Right renal cortex interstitium (tissue), 3 donors: ENCODE data around the gene NFKB1. TPM values are rescaled to one million over a fixed set of nuclear protein-coding genes. Genes with fewer than 3 reads are reported as not detected.

Source experiments
- DNase-seq, 3 donors: peaks; one replicate each; pipeline ENCODE4 v3.0.0-alpha.2; 2013; ENCODE audit warnings: low read depth in 3 of 3, low spot score in 2 of 3
- polyA plus RNA-seq, 3 donors: library from polyadenylated mRNA; unstranded; fragments of 120-200 nt; gene quantifications; one replicate each; pipeline ENCODE4 v1.2.1, GENCODE V29; 2013; ENCODE audit not compliant: insufficient read length in 3 of 3

The NFKB1 gene
- polyA plus RNA-seq, 3 donors: 27.4 to 28.1 (median 27.6) TPM

DNA sequence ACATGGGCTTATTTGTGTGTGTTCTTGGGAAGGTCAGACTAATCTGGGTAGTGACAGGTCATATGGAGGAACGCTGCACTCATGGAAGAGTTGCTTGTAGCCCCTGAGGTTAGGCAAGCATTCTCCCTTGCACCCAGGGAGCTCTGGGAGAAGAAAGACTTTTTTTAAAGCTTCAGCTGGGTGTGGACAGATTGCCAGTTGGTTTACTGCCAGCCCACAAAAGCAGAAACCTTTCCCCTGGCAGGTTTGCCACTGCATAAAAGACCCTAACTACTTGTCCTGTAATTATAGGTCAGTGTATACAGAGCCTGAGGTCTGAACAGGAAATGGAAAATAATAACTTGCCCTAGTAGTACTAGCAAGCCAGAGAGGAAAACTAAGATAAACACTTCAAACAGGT, 7.4 kb upstream of the NFKB1 start:
- no peak for DNase-seq

DNA sequence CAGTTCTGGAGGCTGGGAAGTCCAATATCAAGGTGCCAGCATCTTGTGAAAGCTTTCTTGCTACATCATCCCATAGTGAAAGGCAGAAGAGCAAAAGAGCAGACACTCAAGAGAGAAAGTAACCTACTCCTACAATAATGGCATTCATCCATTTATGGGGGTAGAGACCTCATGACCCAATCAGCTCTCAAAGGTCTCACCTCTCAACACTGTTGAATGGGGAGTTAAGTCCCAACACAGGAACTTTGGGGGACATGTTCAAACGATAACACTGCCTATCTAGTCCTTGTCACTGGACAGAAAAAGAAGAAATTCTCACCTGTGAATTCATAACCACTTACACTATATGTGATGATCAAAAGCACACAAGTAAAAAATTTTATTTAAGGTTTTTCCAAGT, 6.6 kb upstream of the NFKB1 start:
- no peak for DNase-seq

- DNase-seq: no peak
These were observed 3.2 kb upstream of the NFKB1 start for GRCh38 chr4:102497986-102498385.

DNA sequence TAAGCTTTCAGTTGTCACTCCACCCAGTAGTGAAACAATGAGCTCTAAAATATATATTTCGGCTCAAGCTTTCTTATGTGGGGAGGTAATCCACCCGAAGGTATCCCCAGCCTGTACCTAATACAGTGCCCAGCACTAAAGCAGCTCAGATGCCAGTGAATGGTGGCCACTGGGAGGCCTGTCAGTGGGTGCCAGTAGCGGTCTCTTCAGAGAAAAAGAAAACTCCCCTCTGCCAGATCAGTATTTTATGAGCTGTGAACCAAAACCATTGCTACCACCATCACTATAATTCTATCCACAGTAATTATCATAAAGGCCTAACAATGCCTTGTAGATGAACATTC, 835 bp upstream of the NFKB1 start:
- DNase-seq: no peak

GRCh38 chr4:102501447-102501696, 213 bp downstream of the NFKB1 start:
- DNase-seq: no peak

- no peak for DNase-seq
These were observed 1.3 kb downstream of the NFKB1 start for GRCh38 chr4:102502543-102502818.

DNA sequence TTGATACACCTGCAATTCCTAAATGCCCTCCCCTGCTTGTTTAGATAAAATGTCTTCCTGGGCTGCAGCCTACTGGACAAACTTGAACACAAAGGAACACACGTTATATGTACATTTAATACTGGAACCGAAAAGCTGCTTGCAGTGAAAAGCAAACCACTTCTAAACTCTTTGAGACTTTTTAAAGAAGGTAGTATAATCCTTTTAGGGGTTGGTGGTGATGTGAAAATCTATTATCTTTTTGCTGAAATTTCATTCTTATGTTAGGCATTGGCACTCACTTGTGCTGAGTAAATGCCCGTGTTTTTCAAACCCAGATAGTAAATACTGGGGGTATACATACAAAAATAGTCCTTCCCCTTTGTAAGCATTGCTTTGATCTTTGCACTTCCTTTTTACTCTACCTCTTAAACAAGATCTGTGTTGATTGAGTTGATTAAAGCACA, 2.2 kb downstream of the NFKB1 start:
- no peak for DNase-seq

- DNase-seq: no peak
These were observed 3.0 kb downstream of the NFKB1 start for GRCh38 chr4:102503831-102504786.

GRCh38 chr4:102504941-102505340, 3.8 kb downstream of the NFKB1 start:
- DNase-seq: no peak

DNA sequence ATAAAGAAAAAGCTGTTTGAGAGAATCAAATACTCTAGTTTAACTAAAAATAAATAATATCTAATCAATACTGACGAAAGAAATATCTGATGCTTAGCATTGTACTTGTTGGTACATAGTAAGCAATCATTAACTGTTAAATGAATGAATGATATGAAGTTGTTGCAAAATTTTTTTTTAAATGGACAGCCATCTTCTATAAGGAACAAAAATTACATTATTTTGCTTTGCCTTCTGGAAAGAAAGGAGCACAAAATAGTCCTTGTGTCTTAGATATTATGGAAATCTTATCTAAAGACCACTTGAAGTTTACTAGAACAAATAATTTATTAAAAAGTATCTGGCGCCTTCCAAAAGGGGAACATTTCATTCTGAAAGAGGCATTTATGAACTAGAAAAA, 4.5 kb downstream of the NFKB1 start:
- DNase-seq: no peak

- DNase-seq: no peak
These were observed 5.4 kb downstream of the NFKB1 start for GRCh38 chr4:102506523-102506922.

- no peak for DNase-seq
These were observed 10.9 kb downstream of the NFKB1 start for GRCh38 chr4:102511830-102512605.

- no peak for DNase-seq
These were observed 13.3 kb downstream of the NFKB1 start for GRCh38 chr4:102514298-102514964.

- no peak for DNase-seq
These were observed 16.6 kb downstream of the NFKB1 start for GRCh38 chr4:102517753-102518152.

- DNase-seq: no peak
These were observed 17.6 kb downstream of the NFKB1 start for GRCh38 chr4:102518703-102519131.

GRCh38 chr4:102519925-102520324, 18.8 kb downstream of the NFKB1 start:
- DNase-seq: no peak

GRCh38 chr4:102521570-102521969, 20.4 kb downstream of the NFKB1 start:
- DNase-seq: no peak

- DNase-seq: no peak
These were observed 20.9 kb downstream of the NFKB1 start for GRCh38 chr4:102522031-102522440.

DNA sequence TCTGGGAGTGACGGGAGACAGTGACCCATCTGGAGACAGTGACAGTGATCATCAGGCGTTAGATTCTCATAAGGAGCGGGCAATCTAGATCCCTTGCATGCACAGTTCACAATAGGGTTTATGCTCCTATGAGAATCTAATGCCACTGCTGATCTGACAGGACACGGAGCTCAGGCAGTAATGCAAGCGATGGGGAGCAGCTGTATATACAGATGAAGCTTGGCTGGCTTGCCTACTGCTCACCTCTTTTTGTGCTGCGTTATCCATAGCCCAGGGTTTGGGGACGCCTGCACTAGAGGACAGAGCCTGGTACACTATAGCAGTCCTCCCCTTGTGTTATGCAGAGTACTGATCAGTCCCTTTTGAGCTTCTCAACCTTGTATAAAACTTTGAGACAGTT, 23.5 kb downstream of the NFKB1 start:
- DNase-seq: no peak

GRCh38 chr4:102525097-102525496, 23.9 kb downstream of the NFKB1 start:
- DNase-seq: no peak

GRCh38 chr4:102525504-102525903, 24.3 kb downstream of the NFKB1 start:
- no peak for DNase-seq

DNA sequence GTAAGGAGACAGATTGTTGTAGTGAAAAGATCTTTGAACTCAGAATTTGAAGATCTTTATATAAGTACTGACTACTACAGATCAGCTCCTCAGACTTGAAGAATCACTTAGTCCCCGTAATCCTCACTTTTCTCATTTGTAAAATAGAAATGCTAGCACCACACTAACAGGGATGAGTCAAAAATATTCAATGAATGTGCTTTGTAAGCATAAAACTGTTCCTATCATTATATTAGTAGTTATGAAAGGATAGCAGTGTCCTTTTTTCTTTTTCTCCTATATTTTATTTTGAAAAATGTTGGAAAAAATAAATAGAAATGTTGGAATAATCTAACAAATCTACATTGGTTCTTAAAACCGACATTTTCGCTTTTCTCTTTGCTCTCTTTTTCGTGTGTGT, 25.4 kb downstream of the NFKB1 start:
- no peak for DNase-seq
